GM18873 (cell line): Measurements from ENCODE around the gene CLEC4G.
"Not testable (repeated sequence)": the region's sequence is repeated elsewhere in the genome, so short reads cannot be mapped to it uniquely, and the experiment has no call there.

ENCODE experiments used
- ATAC-seq: cut with Tn5 transposase; IDR thresholded peaks from one replicate; pipeline ENCODE4 v1.9.1; 2021; ENCODE audit warnings: mild to moderate bottlenecking, moderate library complexity, moderate number of reproducible peaks; ENCODE audit not compliant: unreplicated experiment, low FRiP score

The CLEC4G gene, protein sequence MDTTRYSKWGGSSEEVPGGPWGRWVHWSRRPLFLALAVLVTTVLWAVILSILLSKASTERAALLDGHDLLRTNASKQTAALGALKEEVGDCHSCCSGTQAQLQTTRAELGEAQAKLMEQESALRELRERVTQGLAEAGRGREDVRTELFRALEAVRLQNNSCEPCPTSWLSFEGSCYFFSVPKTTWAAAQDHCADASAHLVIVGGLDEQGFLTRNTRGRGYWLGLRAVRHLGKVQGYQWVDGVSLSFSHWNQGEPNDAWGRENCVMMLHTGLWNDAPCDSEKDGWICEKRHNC

GRCh38 chr19:7732045-7732444 lies at the start of gene CLEC4G:
Gene CLEC4G (minus strand): TSS chr19:7732110. CDS start chr19:7732102, 8 bp downstream.
- no peak for ATAC-seq

- ATAC-seq: no peak
Observed at GRCh38 chr19:7781157-7781556, 49.2 kb upstream of the CLEC4G start.

DNA sequence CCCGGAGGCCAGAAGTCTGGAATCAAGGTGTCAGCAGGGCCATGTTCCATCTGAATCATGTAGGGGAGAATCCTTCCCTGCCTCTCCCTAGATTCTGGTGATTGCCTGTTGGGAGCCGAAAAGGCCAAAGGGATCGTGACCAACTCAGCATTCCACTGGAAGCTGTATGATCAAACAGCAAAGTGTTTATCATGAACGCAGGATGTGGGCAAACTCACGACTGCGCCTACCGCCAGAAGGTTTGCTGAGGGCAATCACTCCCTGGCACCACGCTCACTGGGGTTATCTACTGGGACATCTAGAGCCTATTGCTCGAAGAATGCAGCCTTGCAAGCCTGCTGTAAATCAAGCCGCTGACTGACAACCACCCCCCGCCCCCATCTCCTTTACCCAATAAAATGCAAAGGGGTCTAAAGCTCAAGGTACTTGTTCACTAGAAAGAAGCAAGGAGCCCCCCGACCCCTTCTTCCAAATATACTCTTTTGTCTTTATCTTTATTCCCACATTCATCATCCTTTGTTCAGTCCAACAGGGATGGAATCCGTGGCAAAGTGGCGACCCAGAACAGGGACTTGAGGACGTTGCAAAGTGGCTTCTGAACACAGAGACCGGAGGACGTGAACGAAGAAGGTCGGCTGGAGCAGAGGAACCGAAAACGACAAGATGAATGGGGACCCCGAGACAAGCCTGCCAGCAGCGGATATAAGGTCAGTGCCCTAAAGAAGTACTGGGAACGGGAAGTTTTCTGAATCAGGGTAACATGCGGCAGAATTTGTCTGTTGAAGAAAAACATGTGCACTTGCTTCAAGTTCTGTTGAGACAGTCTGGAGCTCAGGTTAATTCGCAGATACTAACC lies 47.9 kb upstream of the CLEC4G start:
- no peak for ATAC-seq

- no peak for ATAC-seq
Observed at GRCh38 chr19:7778081-7778480, 46.2 kb upstream of the CLEC4G start.

DNA sequence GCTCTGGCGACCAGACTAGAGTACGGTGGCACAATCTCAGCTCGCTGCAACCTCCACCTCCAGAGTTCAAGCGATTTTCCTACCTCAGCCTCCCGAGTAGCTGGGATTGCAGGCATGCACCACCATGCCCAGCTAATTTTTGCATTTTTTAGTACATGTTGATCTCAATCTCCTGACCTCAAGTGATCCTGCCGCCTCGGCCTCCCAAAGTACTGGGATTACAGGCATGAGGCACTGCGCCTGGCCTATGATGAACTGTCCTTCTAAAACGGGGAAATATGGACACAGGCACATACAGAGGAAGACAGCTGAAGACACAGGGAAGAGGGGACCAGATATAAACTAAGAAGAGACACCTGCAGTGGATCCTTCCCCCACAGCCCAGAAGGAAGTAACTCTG lies 43.9 kb upstream of the CLEC4G start:
- no peak for ATAC-seq

DNA sequence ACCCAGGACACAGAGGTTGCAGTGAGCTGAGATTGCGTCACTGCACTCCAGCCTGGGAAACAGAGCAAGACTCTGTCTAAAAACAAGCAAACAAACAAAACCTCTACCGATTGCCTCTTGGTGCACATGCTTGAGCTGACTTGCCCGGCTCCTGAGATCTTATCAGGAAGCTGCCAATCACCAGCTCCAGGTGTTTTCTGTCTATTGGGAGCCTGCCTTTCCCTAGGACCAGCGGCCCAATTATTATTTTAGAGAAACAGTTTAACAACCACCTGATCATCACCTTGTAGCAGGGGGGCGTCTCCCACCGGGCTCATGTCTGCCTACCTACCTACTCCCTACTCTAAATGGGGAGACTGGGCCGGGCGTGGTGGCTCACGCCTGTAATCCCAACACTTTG lies 41.9 kb upstream of the CLEC4G start:
- ATAC-seq: no peak

GRCh38 chr19:7772752-7773291 lies 40.9 kb upstream of the CLEC4G start:
- no peak for ATAC-seq

- ATAC-seq: no peak
Observed at GRCh38 chr19:7771072-7771471, 39.2 kb upstream of the CLEC4G start.

GRCh38 chr19:7769171-7769570 lies 37.3 kb upstream of the CLEC4G start:
- no peak for ATAC-seq

DNA sequence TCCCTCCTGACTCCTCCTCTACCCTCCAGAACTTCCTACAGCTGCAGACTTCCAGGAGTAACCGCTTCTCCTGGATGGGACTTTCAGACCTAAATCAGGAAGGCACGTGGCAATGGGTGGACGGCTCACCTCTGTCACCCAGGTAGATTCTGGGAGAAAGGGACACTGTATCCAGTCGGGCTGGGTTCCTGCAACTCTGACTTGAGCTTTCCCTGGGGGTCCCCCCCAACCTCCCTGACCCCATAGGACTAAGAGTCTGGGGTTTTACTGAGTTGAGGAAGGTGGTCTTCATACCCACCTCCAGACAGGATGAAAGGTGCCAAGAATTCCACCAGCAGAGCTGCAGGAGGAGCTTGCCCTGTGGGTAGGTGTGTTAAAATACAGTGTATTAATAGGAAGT lies 35.6 kb upstream of the CLEC4G start:
- ATAC-seq: no peak

- no peak for ATAC-seq
Observed at GRCh38 chr19:7766535-7766934, 34.6 kb upstream of the CLEC4G start.

DNA sequence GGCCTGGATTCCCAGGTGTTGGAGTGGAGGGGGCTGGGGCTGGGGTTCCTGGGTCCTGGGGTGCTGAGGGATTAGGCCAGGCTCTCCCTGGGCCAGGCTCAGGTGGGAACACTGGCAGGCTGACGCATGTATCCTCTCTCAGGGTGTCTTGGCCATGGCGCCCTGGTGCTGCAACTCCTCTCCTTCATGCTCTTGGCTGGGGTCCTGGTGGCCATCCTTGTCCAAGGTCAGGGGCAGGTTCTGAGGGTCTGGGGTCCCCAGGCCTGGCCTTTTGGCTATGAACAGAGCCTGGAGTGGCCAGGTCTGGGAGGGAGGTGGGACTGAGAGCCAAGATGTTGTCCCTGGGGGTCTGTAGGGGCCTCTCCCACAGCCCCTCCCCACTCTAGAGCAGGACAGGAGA lies 33.1 kb upstream of the CLEC4G start:
- not testable (repeated sequence) for ATAC-seq

DNA sequence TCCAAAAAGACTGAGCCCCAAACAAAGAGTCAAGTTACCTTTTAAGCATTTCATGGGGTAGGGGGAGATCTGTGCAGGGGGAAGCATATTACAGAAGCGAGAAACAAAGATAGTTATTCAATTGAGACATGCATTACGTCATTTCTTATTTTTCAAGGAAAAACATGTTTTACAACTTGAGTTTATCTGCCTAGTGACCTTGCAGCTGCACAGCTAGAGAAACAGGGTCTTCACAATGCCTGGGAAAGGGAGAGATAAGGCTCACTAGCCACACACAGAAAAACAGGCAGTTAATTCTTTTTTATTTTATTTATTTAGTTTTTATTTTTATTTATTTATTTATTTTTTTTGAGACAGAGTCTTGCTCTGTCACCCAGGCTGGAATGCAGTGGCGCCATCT lies 32.2 kb upstream of the CLEC4G start:
- ATAC-seq: not testable (repeated sequence)

- ATAC-seq: no peak
Observed at GRCh38 chr19:7763696-7764095, 31.8 kb upstream of the CLEC4G start.

DNA sequence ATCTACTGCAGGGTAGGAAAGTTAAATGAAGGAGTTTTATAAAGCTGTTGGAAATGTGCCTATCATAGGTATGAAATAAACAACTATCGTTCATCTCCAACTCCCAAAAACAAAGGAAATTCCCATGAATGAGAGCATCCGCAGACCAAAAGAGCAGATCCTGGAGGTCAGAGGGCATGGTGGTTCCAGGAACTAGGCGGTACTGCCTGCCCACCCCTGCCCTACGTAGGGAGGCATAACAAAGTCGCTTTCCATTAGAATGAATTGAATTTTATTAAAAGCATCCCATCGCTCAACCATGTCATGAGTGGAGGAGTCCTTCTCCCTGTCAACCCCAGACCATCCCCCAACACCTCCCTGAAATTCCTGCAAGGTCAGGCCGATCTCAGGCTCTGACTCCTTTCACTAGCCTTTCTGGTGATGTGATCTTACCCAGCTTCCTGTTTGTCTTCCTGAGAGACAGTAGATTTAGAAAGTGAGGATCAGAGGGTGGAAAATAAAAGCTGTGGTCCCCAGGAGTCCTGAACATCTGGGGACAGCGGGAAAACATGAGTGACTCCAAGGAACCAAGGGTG lies 30.9 kb upstream of the CLEC4G start, which contains the start of gene CLEC4M:
CLEC4M (plus strand) TSS at position 525 of the 575 bp plus-strand sequence; CDS start at position 549, 24 bp downstream.
- ATAC-seq: no peak

DNA sequence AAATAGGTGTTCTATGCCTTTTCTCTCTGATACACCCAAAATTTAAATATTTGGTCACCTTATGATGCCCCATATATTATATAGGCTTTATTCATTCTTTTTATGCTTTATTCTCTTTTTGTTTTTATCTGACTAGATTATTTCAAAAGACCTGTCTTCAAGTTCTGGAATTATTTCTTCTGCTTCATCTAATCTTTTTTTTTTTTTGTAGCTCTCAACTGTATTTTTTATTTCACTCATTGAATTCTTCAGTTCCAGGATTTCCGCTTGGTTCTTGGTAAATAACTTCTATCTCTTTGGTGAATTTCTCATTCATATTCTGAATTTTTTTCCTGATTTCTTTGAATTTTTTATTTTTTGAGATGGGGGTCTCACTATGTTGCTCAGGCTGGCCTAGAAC lies 27.2 kb upstream of the CLEC4G start:
- no peak for ATAC-seq

DNA sequence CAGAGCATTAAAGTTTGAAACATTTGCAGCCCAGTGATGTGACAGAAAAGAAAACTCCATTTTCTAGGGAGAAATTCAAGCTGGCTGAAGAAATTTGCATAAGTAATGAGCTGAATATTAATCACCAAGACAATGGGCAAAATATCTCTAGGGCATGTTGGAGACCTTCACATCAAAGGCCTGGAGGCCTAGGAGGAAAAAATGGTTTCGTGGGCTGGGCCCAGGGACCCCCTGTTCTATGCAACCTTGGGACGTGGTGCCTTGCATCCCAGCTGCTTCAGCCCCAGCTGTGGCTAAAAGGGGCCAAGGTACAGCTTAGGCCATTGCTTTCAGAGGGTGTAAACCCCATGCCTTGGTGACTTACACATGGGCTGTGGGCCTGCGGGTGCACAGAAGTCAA lies 25.4 kb upstream of the CLEC4G start:
- no peak for ATAC-seq

DNA sequence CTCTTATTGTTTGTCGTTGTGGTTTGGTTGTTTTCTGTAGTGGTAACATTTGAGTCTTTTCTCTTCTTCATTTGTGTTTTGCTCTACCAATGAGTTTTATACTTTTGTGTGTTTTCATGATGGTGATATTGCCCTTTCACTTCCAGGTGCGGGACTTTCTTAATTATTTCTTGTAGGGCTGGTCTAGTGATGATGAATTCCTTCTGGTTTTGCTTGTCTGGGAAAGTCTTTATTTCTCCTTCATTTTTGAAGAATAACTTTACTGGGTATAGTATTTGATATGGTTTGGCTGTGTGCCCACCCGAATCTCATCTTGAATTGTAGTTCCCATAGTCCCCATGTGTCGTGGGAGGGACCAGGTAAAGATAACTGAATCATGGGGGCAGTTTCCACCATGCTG lies 24.3 kb upstream of the CLEC4G start:
- no peak for ATAC-seq

GRCh38 chr19:7751157-7751783 lies 19.4 kb upstream of the CLEC4G start:
- no peak for ATAC-seq

- ATAC-seq: no peak
Observed at GRCh38 chr19:7748756-7749155, 16.8 kb upstream of the CLEC4G start.

GRCh38 chr19:7748171-7748570 lies 16.3 kb upstream of the CLEC4G start:
- no peak for ATAC-seq
